MCF 10A (cell line): Measurements from ENCODE around the gene SOX13. TPM values are rescaled to one million over a fixed set of nuclear protein-coding genes. Genes with fewer than 3 reads are reported as not detected.

Source experiments
- BruUV-seq: library from RNA; stranded (reverse); fragments of 400-500 nt; replicated peaks from 2 replicates; lab custom pipeline; 2021; lab: Mats Ljungman, UMichigan
- CTCF ChIA-PET: fragments of 300-600 bp; sonication (Branson Sonifier 250); formaldehyde crosslinking; extraction: SDS; loops from one replicate; lab custom pipeline; 2021; ENCODE audit warnings: antibody characterized with exemption, inconsistent platforms; lab: Yijun Ruan, JAX
- POLR2A ChIA-PET: fragments of 300-600, 350-650 bp; sonication (Branson Sonifier 250); formaldehyde crosslinking; extraction: SDS; loops from one replicate; lab custom pipeline; 2020; ENCODE audit warnings: antibody characterized with exemption, inconsistent platforms; lab: Yijun Ruan, JAX
- DNase-seq: peaks from one replicate; pipeline ENCODE4 v3.0.0-alpha.2; 2018; ENCODE audit not compliant: unreplicated experiment
- H3K27ac Mint-ChIP-seq: one replicate; pipeline ENCODE4 v1.8.0; 2022; ENCODE audit warnings: mild to moderate bottlenecking, low read depth, mixed read lengths; ENCODE audit not compliant: unreplicated experiment
- H3K27me3 Mint-ChIP-seq: one replicate; pipeline ENCODE4 v1.8.0; 2022; ENCODE audit warnings: mixed read lengths; ENCODE audit not compliant: insufficient read depth, unreplicated experiment
- H3K36me3 Mint-ChIP-seq: one replicate; pipeline ENCODE4 v1.8.0; 2022; ENCODE audit warnings: mild to moderate bottlenecking, moderate library complexity, mixed read lengths; ENCODE audit not compliant: insufficient read depth, unreplicated experiment
- H3K4me1 Mint-ChIP-seq: one replicate; pipeline ENCODE4 v1.8.0; 2022; ENCODE audit warnings: mixed read lengths; ENCODE audit not compliant: insufficient read depth, unreplicated experiment
- H3K4me3 Mint-ChIP-seq: one replicate; pipeline ENCODE4 v1.8.0; 2022; ENCODE audit warnings: mild to moderate bottlenecking, moderate library complexity, mixed read lengths; ENCODE audit not compliant: unreplicated experiment
- H3K9me3 Mint-ChIP-seq: one replicate; pipeline ENCODE4 v1.8.0; 2022; ENCODE audit warnings: mixed read lengths; ENCODE audit not compliant: unreplicated experiment
- CTCF ChIP-seq: fragments of 200-600 bp; IDR thresholded peaks from one replicate; pipeline ENCODE4 v1.8.0; 2022; ENCODE audit warnings: antibody characterized with exemption, mild to moderate bottlenecking; ENCODE audit not compliant: unreplicated experiment
- intact Hi-C: fragments of 100-400 bp; cut with micrococcal nuclease; formaldehyde crosslinking; loops from 2 replicates; pipeline ENCODE4 v1.14.1; 2022
- total RNA-seq: library from RNA; stranded (reverse); gene quantifications from 2 replicates; pipeline ENCODE4 v1.2.3, GENCODE V29; 2022

The SOX13 gene
- total RNA-seq, 1 experiment from 2014 or later, result 32.8 TPM

GRCh38 chr1:204092632-204093420 is 19.9 kb downstream of the SOX13 start:
- H3K36me3 Mint-ChIP-seq, result peaks cover 6% of the 10 kb centered on the region
- ChIA-PET CTCF (interaction anchor here (0.6 to 1.8 kb wide), 3 partner anchors 16 to 37 kb away, joined by 3 to 6 read pairs (median 6); no protein-coding TSS in a partner anchor), POLR2A (interaction anchor here (0.6 to 1.5 kb wide), 4 partner anchors 18 to 83 kb away, joined by 3 to 4 read pairs (median 3); partner anchors contain the start of gene SOX13)
- no peak overlapping the region for H3K27ac Mint-ChIP-seq
- DNase-seq, result no peak
- peaks cover 28% of the 10 kb centered on the region for H3K4me1 Mint-ChIP-seq
- H3K4me3 Mint-ChIP-seq, result no peak overlapping the region
- TF ChIP-seq CTCF, result no peak
- intact Hi-C loops, result no loop called here
- no peaks in the 10 kb centered on the region for H3K9me3 Mint-ChIP-seq
- no peaks in the 10 kb centered on the region for H3K27me3 Mint-ChIP-seq
- no TSS peak for BruUV-seq

GRCh38 chr1:204093421-204093717 is 20.5 kb downstream of the SOX13 start:
- Mint-ChIP-seq H3K4me1 (peaks cover 23% of the 10 kb centered on the region), H3K36me3 (peaks cover 5% of the 10 kb centered on the region), H3K9me3 (no peaks in the 10 kb centered on the region), H3K4me3 (no peak overlapping the region), H3K27ac (no peak overlapping the region), H3K27me3 (no peaks in the 10 kb centered on the region)
- TF ChIP-seq CTCF, result no peak
- intact Hi-C loops, result no loop called here
- CTCF ChIA-PET, result interaction anchor here (0.6 to 1.8 kb wide), 2 partner anchors 16 to 36 kb away, joined by 3 to 6 read pairs; no protein-coding TSS in a partner anchor
- no TSS peak for BruUV-seq
- POLR2A ChIA-PET, result interaction anchor here (0.6 to 1.5 kb wide), 4 partner anchors 18 to 792 kb away, joined by 3 to 4 read pairs (median 3); no protein-coding TSS in a partner anchor
- no peak for DNase-seq

- no peak overlapping the region for H3K4me3 Mint-ChIP-seq
- intact Hi-C loops, result no loop called here
- no peak overlapping the region for H3K27ac Mint-ChIP-seq
- no peaks in the 10 kb centered on the region for H3K27me3 Mint-ChIP-seq
- no peak for TF ChIP-seq CTCF
- ChIA-PET CTCF (interaction anchor here (0.6 to 1.8 kb wide), 2 partner anchors 17 to 36 kb away, joined by 3 to 6 read pairs; no protein-coding TSS in a partner anchor), POLR2A (interaction anchor here (0.6 to 1.5 kb wide), 4 partner anchors 17 to 792 kb away, joined by 3 to 4 read pairs (median 3); no protein-coding TSS in a partner anchor)
- H3K9me3 Mint-ChIP-seq, result no peaks in the 10 kb centered on the region
- H3K36me3 Mint-ChIP-seq, result peaks cover 1% of the 10 kb centered on the region
- DNase-seq, result no peak
- no TSS peak for BruUV-seq
- peaks cover 18% of the 10 kb centered on the region for H3K4me1 Mint-ChIP-seq
Measured at GRCh38 chr1:204093781-204094180, 20.9 kb downstream of the SOX13 start.

GRCh38 chr1:204094313-204094729 is 21.4 kb downstream of the SOX13 start:
- Mint-ChIP-seq H3K4me3 (no peak overlapping the region), H3K27me3 (no peaks in the 10 kb centered on the region), H3K4me1 (peaks cover 13% of the 10 kb centered on the region), H3K27ac (no peak overlapping the region), H3K9me3 (no peaks in the 10 kb centered on the region), H3K36me3 (no peaks in the 10 kb centered on the region)
- TF ChIP-seq CTCF, result no peak
- ChIA-PET POLR2A (interaction anchor here (1.5 kb wide), 1 partner anchor 19 kb away, joined by 3 read pairs; no protein-coding TSS in a partner anchor), CTCF (interaction anchor here (0.5 to 1.8 kb wide), 6 partner anchors 9 to 1177 kb away, joined by 3 to 6 read pairs (median 3); no protein-coding TSS in a partner anchor)
- no TSS peak for BruUV-seq
- intact Hi-C loops, result no loop called here
- DNase-seq, result no peak
